Body of pancreas (tissue), 4 donors: ENCODE data around the gene FALEC.

ENCODE experiments used
- POLR2A ChIP-seq, 3 donors: fragments of 450-650 bp; IDR thresholded peaks; one replicate each; pipeline ENCODE4 v1.6.1; 2016; ENCODE audit warnings: antibody characterized with exemption in 3 of 3, mild to moderate bottlenecking in 2 of 3
- TF ChIP-seq, protein P1 (sequence below), 7 experiments: fragments of 450-650 bp in 4 of 7; fragments of 200-600 bp in 3 of 7; sonication (generic) in 3 of 7; IDR thresholded peaks; one replicate each; pipeline ENCODE4 v1.5.1; 2016 to 2019; ENCODE audit warnings: antibody characterized with exemption in 7 of 7

DNA sequence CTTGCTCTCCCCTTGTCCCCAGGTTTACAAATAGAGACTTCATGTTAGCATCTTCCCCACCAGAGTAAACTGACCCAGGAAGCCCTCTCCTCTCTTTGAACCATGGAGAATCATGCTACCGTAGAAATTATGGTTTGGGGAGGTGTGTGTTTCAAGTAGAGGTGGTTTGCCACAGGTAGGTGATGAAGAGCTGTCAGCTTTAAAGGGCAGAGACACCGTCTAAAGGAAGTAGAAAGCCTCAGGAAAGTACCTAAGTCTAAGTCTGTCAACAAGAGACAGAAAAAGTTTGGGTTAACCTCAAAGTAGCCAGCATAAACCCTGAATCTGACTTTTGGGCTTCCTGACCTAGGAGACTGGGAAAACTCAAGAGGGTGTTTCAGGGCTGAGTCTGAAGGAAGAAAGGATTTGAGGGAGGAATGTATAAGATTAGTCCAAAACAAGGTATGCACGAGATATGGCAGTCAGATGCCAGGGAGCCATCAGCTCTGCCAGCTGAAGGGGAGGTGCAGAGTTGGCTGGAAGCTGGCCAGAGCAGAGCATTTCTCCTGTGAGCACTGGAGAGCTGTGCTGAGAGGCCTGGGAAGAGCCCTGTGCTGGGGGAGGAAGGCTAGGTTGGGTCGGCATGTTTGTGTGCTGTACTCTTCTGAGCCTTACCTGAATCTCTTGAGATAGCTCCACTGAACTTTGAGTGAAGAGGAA, 47.9 kb downstream of the FALEC start:
- TF ChIP-seq, protein P1, sequence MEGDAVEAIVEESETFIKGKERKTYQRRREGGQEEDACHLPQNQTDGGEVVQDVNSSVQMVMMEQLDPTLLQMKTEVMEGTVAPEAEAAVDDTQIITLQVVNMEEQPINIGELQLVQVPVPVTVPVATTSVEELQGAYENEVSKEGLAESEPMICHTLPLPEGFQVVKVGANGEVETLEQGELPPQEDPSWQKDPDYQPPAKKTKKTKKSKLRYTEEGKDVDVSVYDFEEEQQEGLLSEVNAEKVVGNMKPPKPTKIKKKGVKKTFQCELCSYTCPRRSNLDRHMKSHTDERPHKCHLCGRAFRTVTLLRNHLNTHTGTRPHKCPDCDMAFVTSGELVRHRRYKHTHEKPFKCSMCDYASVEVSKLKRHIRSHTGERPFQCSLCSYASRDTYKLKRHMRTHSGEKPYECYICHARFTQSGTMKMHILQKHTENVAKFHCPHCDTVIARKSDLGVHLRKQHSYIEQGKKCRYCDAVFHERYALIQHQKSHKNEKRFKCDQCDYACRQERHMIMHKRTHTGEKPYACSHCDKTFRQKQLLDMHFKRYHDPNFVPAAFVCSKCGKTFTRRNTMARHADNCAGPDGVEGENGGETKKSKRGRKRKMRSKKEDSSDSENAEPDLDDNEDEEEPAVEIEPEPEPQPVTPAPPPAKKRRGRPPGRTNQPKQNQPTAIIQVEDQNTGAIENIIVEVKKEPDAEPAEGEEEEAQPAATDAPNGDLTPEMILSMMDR (IDR thresholded peaks at IDR 0.05) = no peak
- TF ChIP-seq POLR2A (IDR thresholded peaks at IDR 0.05) = no peak
